Sigmoid colon (tissue), 7 donors: ENCODE measurements around the gene GMPR2. TPM values are rescaled to one million over a fixed set of nuclear protein-coding genes. Genes with fewer than 3 reads are reported as not detected.

Experiments used
- DNase-seq: peaks from one replicate; pipeline ENCODE4 v3.0.0-alpha.2; 2019
- H3K27ac ChIP-seq, 4 donors: fragments of 200-600 bp; sonication (generic); one replicate each; pipeline ENCODE4 v1.5.1; 2016 to 2019; ENCODE audit warnings: mild to moderate bottlenecking in 1 of 4
- H3K27me3 ChIP-seq, 3 donors: fragments of 200-600 bp; sonication (generic); one replicate each; pipeline ENCODE4 v1.5.1; 2019; ENCODE audit warnings: mild to moderate bottlenecking in 1 of 3
- H3K36me3 ChIP-seq, 4 donors: fragments of 200-600 bp; sonication (generic); one replicate each; pipeline ENCODE4 v1.5.1; 2016 to 2019
- H3K4me1 ChIP-seq, 4 donors: fragments of 200-600 bp; sonication (generic); one replicate each; pipeline ENCODE4 v1.5.1; 2017 to 2019
- H3K4me3 ChIP-seq, 4 donors: fragments of 200-600 bp; sonication (generic); one replicate each; pipeline ENCODE4 v1.5.1; 2017 to 2019; ENCODE audit warnings: mild to moderate bottlenecking in 2 of 4, moderate library complexity in 1 of 4
- H3K9me3 ChIP-seq, 4 donors: fragments of 200-600 bp in 3 of 4; sonication (generic) in 3 of 4; one replicate each; pipeline versions ENCODE4 v1.5.1 to v1.6.1; 2013 to 2019
- EP300 ChIP-seq, 4 donors: sonication (generic); formaldehyde crosslinking; IDR thresholded peaks; one replicate each; pipeline ENCODE4 v1.6.1; 2017; ENCODE audit warnings: antibody characterized with exemption in 4 of 4
- POLR2A ChIP-seq, 2 donors: fragments of 450-650 bp; IDR thresholded peaks; one replicate each; pipeline ENCODE4 v1.6.1; 2016; ENCODE audit warnings: antibody characterized with exemption in 2 of 2, mild to moderate bottlenecking in 2 of 2, moderate library complexity in 2 of 2
- POLR2AphosphoS5 ChIP-seq, 4 donors: sonication (generic); formaldehyde crosslinking; IDR thresholded peaks; one replicate each; pipeline ENCODE4 v1.6.1; 2017; ENCODE audit warnings: antibody characterized with exemption in 4 of 4
- WGBS, 2 donors: extraction: QIAGEN DNeasy Blood & Tissue Kit; methylation state at CpG; one replicate each; pipeline ENCODE4 v1.1.7; 2013; 5-methylcytosine and 5-hydroxymethylcytosine counted together
- intact Hi-C: fragments of 100-400 bp; cut with DNase I; formaldehyde crosslinking; loops from one replicate; pipeline ENCODE4 v1.15.1; 2023
- polyA plus RNA-seq, 3 donors: library from polyadenylated mRNA; stranded (reverse); fragments of 200-250 nt; gene quantifications; one replicate each; pipeline ENCODE4 v1.2.3, GENCODE V29; 2013
- total RNA-seq, 4 donors: library from RNA; depleted of rRNA; stranded (reverse); fragments of >200 nt; gene quantifications; one replicate each; pipeline ENCODE4 v1.1.0, GENCODE V29; 2016
- TF ChIP-seq, protein P1 (sequence below), 4 experiments: fragments of 450-650 bp in 3 of 4; fragments of 200-600 bp in 1 of 4; IDR thresholded peaks; one replicate each; pipeline ENCODE4 v1.5.1; 2016 to 2019; ENCODE audit warnings: antibody characterized with exemption in 4 of 4, mild to moderate bottlenecking in 3 of 4, moderate library complexity in 2 of 4
- donor health status: healthy with polysubstance abuse.
- donor health status: Bipolar disorder and iron deficiency.
- donor health status: healthy.

GMPR2 gene
- total and polyA plus RNA-seq, 7 donors = 44.3 to 97.1 (median 56.5) TPM

DNA sequence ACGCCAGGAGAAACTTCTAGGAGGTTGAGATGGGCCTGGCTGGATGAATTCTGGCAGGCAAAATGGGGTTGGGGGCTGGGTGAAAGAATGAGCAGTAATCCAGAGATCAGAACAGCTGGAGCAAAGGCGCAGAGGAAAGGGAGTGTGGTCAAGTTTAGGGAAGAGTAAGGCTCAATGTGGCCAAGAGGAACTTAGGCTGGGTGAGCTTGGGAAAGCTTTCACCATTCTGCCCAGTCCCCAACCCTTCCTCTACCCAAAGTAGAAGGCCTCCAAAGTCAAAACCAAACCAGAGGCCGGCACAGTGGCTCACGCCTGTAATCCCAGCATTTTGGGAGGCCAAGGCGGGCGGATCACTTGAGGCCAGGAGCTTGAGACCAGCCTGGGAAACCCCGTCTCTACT, 48.9 kb downstream of the GMPR2 start:
- no peaks in the 10 kb centered on the region for H3K36me3 ChIP-seq
- DNase-seq = no peak
- intact Hi-C loops = no loop called here
- TF ChIP-seq POLR2AphosphoS5 (IDR thresholded peaks at IDR 0.05) = no peak
- WGBS, 2 donors = 92 to 93% methylated on average over 7 of the region's 7 CpGs
- no peaks in the 10 kb centered on the region for H3K27me3 ChIP-seq
- H3K9me3 ChIP-seq = no peaks in the 10 kb centered on the region
- no peak overlapping the region for H3K4me3 ChIP-seq
- no peaks in the 10 kb centered on the region for H3K4me1 ChIP-seq
- no peak overlapping the region for H3K27ac ChIP-seq

- H3K9me3 ChIP-seq = no peaks in the 10 kb centered on the region
- H3K36me3 ChIP-seq = no peaks in the 10 kb centered on the region
- TF ChIP-seq POLR2AphosphoS5 (IDR thresholded peaks at IDR 0.05) (no peak), POLR2A (IDR thresholded peaks at IDR 0.05) (no peak), EP300 (IDR thresholded peaks at IDR 0.05) (no peak)
- TF ChIP-seq, protein P1, sequence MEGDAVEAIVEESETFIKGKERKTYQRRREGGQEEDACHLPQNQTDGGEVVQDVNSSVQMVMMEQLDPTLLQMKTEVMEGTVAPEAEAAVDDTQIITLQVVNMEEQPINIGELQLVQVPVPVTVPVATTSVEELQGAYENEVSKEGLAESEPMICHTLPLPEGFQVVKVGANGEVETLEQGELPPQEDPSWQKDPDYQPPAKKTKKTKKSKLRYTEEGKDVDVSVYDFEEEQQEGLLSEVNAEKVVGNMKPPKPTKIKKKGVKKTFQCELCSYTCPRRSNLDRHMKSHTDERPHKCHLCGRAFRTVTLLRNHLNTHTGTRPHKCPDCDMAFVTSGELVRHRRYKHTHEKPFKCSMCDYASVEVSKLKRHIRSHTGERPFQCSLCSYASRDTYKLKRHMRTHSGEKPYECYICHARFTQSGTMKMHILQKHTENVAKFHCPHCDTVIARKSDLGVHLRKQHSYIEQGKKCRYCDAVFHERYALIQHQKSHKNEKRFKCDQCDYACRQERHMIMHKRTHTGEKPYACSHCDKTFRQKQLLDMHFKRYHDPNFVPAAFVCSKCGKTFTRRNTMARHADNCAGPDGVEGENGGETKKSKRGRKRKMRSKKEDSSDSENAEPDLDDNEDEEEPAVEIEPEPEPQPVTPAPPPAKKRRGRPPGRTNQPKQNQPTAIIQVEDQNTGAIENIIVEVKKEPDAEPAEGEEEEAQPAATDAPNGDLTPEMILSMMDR (IDR thresholded peaks at IDR 0.05) = no peak
- no peak overlapping the region for H3K4me3 ChIP-seq
- no peaks in the 10 kb centered on the region for H3K27me3 ChIP-seq
- no peak for DNase-seq
- no peaks in the 10 kb centered on the region for H3K4me1 ChIP-seq
- WGBS, 2 donors = 85 to 89% methylated on average over 3 of the region's 3 CpGs
- intact Hi-C loops = no loop called here
- H3K27ac ChIP-seq = no peak overlapping the region
Measured at GRCh38 chr14:24282736-24283135, 50.0 kb downstream of the GMPR2 start.

GRCh38 chr14:24283796-24284460, 51.2 kb downstream of the GMPR2 start:
- DNase-seq = no peak
- Histone ChIP-seq H3K4me1 (no peaks in the 10 kb centered on the region), H3K9me3 (no peaks in the 10 kb centered on the region), H3K36me3 (no peaks in the 10 kb centered on the region), H3K27me3 (no peaks in the 10 kb centered on the region), H3K4me3 (no peak overlapping the region), H3K27ac (no peak overlapping the region)
- TF ChIP-seq POLR2AphosphoS5 (IDR thresholded peaks at IDR 0.05) (no peak), EP300 (IDR thresholded peaks at IDR 0.05) (no peak), POLR2A (IDR thresholded peaks at IDR 0.05) (no peak)
- TF ChIP-seq, protein P1 (IDR thresholded peaks at IDR 0.05) = no peak
- 91 to 94% methylated on average over 5 of the region's 5 CpGs for WGBS, 2 donors
- intact Hi-C loops = no loop called here

GRCh38 chr14:24284501-24285035, 51.8 kb downstream of the GMPR2 start:
- peaks cover 0 to 4% (median under 1%) of the 10 kb centered on the region in 4 donors for H3K36me3 ChIP-seq
- 83 to 85% methylated on average over 11 of the region's 11 CpGs for WGBS, 2 donors
- intact Hi-C loops = no loop called here
- TF ChIP-seq POLR2A (IDR thresholded peaks at IDR 0.05) (no peak), EP300 (IDR thresholded peaks at IDR 0.05) (no peak), POLR2AphosphoS5 (IDR thresholded peaks at IDR 0.05) (no peak)
- TF ChIP-seq, protein P1 (IDR thresholded peaks at IDR 0.05) = no peak
- no peaks in the 10 kb centered on the region for H3K9me3 ChIP-seq
- H3K27ac ChIP-seq = no peak overlapping the region
- no peaks in the 10 kb centered on the region for H3K4me1 ChIP-seq
- no peaks in the 10 kb centered on the region for H3K27me3 ChIP-seq
- no peak for DNase-seq
- no peak overlapping the region for H3K4me3 ChIP-seq

DNA sequence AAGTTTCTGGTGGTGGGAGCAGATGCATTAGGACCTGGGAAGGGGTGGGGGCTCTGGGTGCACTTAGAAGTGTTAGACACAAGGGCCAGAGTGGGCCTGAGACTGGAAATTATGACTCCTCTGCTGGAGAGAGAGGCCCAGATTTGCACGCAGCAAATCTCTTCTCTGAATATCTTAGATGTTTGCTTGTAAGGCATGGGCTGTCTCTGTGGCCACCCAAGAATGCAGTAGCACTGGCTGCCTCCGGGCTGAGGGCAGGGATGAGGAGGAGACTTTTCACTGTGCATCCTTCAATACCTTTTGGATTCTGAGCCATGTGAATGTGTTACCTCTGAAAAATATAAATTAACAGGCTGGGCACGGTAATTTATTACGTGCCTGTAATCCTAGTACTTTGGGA, 52.6 kb downstream of the GMPR2 start:
- Histone ChIP-seq H3K27ac (no peak overlapping the region), H3K4me1 (no peaks in the 10 kb centered on the region), H3K27me3 (no peaks in the 10 kb centered on the region), H3K9me3 (no peaks in the 10 kb centered on the region), H3K36me3 (peaks cover 0 to 12% (median 7%) of the 10 kb centered on the region in 4 donors), H3K4me3 (no peak overlapping the region)
- WGBS, 2 donors = 80 to 88% methylated on average over 4 of the region's 4 CpGs
- TF ChIP-seq EP300 (IDR thresholded peaks at IDR 0.05) = no peak
- TF ChIP-seq, protein P1 (IDR thresholded peaks at IDR 0.05) = no peak
- TF ChIP-seq POLR2A (IDR thresholded peaks at IDR 0.05) = no peak
- TF ChIP-seq POLR2AphosphoS5 (IDR thresholded peaks at IDR 0.05) = no peak
- no peak for DNase-seq
- intact Hi-C loops = no loop called here
